ENCODE measurements around the gene DPY19L2.
"Not testable (repeated sequence)": the region's sequence is repeated elsewhere in the genome, so short reads cannot be mapped to it uniquely, and the experiment has no call there.

DPY19L2 gene

GRCh38 chr12:63658501-63658900, 9.8 kb downstream of the DPY19L2 start:
- not testable (repeated sequence) for DNase-seq

DNA sequence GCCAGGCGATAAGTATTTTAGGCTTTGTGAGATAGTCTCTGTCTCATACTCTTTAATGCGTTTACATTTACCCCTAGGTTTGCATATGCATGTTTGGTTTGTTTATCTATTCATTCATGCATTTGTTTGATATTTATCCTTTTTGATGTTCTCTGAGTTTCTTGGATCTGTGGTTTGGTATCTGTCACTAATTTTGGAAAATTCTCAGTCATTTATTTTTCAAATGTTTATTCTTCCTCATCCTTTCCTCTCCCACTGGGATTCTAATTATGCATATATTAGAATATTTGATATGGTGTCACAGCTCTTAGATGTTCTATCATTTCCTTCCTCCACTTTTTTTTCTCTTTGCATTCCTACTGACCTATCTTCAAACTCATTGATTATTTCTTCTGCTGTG, 11.9 kb downstream of the DPY19L2 start:
- DNase-seq = not testable (repeated sequence)

DNA sequence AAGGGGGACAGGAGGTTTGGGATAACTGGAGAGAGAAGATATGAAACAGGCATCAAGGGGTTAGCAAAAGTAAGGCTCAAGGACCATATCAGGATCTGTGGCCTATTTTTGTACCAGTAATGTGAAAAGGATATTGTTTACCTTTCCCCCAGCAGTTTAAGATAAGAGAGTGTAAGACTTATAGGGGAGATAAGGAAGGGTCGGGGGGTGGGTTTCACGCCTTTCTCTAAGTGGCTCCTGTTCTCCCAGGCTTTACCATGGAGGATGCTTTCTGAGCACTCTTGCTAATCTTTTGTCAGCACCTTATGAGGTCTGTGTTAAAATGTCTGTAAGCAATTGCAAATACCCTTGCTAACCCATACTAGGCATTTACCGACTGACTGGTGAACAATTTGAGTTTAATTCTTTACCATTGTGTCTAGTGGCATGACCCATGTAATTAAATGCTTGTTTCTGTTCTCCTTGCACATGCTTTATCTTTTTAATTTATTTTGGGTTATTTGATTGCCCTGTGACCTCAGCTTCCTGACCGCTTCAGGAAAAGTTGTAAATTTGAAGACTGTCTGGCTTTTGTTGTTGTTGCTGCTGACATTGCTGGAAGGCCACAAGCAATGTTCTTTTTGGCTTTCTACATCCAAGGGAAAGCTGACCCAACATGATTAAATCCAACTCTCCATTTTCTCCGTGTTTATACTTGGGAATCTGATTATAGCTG, 12.6 kb downstream of the DPY19L2 start:
- not testable (repeated sequence) for DNase-seq

DNA sequence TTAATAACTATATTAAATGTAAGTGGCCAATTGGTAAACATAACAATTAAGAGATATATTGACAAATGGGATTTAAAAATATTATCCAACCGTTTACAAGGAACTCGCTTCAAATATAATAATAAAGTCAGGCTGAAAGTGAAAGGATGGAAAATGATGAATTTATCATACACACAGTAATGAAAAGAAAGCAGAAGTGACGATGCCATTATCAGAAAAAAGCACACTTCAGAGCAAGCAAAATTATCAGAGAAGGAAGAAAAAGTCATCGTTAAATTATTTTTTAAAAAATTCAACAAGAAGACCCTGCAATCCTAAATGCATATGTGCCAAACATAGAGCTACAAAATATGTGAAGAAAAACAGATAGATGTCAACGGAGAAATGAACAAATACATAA, 13.8 kb downstream of the DPY19L2 start:
- not testable (repeated sequence) for DNase-seq

DNA sequence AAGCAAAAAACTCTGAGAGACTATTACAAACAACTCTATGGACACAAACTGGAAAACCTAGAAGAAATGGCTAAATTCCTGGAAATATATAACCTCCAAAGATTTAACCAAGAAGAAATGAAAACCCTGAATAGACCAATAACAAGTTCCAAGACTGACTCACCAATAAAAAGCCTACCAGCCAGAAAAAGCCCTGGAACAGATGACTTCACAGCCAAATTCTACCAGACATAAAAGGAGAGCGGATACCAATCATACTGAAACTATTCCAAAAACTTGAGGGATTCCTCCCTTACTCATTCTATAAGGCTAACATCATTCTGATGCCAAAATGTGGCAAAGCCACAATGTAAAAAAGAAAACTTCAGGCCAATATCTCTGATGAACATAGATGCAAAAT, 18.8 kb downstream of the DPY19L2 start:
- not testable (repeated sequence) for DNase-seq

DNA sequence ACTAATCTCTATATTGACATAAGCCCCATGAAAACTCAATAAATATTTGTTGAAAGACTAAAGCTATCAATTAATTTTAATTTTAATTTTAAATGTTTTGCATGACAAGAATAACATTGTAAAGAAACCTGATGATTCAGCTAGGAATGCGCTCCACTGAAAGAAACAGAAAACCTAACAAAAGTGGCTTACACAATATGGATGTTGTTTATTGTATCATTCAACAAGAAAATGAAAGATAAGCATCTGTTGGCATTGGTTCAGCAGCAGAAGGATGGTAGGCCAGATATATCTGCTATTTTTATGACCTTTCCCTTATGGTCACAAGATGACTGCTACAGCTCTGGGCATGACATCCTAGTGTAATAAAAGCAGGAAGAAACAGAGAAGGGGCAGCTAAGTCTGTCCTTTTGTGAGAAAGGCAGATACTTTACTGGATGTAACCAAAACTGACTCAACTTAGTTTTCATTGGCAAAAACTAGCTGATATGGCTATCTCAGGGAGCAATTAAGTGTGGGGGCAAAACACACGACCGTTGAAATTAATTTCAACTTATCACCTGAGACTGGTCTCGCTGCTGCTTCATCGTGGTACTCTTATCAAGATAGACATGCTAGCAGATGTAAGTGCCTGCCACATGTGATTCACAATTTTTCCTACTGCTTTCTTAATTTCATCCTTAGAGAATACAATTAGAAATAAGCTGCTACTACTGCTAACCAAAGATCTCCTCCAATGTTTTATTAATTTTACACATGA, 24.7 kb downstream of the DPY19L2 start:
- not testable (repeated sequence) for DNase-seq

GRCh38 chr12:63624258-63624657, 44.0 kb downstream of the DPY19L2 start:
- DNase-seq = not testable (repeated sequence)

- DNase-seq = not testable (repeated sequence)
Measured at GRCh38 chr12:63615544-63615943, 52.7 kb downstream of the DPY19L2 start.

DNA sequence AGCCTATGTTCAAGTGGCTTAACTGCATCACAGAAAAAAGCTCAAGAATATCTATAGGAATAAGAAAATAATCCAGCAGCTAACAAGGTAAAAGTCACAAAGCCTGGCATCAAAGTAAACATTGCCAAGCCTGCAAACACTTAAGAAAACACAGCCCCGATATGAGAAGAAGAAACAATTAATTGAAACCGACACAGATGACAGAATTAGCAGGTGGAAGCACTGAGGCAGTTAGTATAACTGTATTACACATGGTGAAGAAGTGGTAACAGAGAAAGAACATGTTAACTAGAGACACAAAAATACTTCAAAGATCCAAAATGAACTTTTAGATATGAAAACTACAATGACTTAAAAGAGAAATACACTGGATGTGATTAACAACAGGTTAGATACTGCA, 57.0 kb downstream of the DPY19L2 start:
- not testable (repeated sequence) for DNase-seq

DNA sequence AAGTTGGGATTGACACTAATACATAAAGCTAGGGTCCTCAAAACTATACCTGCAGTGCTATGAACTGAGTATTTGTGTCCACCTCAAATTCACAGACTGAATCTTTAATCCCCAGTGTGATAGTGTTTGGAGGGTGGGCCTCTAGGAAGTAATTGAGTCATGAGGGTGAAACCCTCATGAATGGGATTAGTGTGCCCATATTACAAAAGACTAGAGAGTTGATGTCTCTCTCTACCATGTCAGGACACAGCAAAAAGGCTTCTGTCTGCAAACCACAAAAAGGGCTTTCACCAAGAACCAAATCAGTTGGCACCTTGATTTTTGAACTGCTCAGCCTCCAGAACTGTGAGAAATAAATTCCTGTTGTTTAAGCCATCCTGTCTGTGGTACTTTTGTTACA, 59.0 kb downstream of the DPY19L2 start:
- not testable (repeated sequence) for DNase-seq

DNA sequence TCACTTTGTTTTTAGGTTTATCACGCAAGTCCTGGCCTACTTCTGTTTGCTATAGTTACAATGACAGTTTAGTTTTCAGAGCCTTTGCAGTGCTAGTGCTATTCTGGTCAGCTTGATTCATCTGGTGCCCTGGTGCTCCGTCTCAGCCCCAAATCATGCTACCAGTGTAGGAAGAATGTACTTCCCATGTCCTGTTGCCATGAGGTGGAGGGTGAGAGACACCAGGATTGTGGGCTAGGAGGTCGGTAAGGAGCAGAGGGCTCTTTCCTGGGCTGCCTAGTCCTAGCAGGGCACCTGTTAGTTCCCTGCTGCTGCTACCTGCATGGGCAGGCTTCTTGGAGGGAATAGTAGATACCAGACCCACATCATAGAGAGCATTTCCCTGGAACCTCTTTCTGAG, 63.3 kb downstream of the DPY19L2 start:
- DNase-seq = not testable (repeated sequence)

GRCh38 chr12:63594828-63595227, 73.5 kb downstream of the DPY19L2 start:
- DNase-seq = not testable (repeated sequence)

DNA sequence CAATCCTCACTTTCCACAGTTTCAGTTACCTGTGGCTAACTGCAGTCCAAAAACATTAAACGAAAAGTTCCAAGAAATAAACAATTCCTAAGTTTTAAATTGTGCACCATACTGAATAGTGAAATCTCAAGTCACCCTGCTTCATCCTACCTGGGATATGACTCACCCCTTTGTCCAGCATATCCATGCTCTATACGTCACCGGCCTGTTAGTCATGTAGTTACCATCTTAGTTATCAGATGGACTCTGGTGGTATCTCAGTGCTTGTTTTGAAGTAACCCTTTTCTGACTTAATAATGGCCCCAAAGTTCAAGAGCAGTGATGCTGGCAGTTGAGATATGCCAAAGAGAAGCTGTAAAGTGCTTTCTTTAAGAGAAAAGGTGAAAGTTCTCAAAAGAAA, 83.9 kb downstream of the DPY19L2 start:
- not testable (repeated sequence) for DNase-seq

- DNase-seq = not testable (repeated sequence)
Measured at GRCh38 chr12:63583289-63583688, 85.0 kb downstream of the DPY19L2 start.

GRCh38 chr12:63577631-63578030, 90.7 kb downstream of the DPY19L2 start:
- not testable (repeated sequence) for DNase-seq

GRCh38 chr12:63572038-63572437, 96.3 kb downstream of the DPY19L2 start:
- not testable (repeated sequence) for DNase-seq

GRCh38 chr12:63558445-63558844, 109.8 kb downstream of the DPY19L2 start:
- not testable (repeated sequence) for DNase-seq

GRCh38 chr12:63551397-63551796, 116.9 kb downstream of the DPY19L2 start:
- DNase-seq = not testable (repeated sequence)

GRCh38 chr12:63549034-63549433, 119.3 kb downstream of the DPY19L2 start:
- not testable (repeated sequence) for DNase-seq

- DNase-seq = not testable (repeated sequence)
Measured at GRCh38 chr12:63545298-63545916, 122.9 kb downstream of the DPY19L2 start.

DNA sequence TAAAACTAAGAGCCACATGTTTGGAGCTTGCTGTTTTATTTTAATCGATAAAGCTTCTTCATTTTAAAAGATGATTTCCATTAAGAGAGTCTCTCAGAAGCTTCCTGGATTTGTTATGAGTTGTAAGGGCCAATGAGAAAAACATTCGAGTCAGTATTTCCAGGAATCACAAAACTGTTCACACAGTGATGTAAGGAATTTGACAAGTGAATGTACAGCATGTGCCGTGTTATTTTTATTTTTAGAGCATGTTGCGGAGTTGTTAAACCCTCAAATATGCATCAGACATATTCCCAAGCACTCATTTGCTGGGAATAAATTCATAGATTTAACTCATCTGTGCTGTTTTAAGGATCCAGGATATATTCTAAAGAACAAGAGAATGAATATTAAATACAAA, 129.6 kb downstream of the DPY19L2 start:
- not testable (repeated sequence) for DNase-seq

DNA sequence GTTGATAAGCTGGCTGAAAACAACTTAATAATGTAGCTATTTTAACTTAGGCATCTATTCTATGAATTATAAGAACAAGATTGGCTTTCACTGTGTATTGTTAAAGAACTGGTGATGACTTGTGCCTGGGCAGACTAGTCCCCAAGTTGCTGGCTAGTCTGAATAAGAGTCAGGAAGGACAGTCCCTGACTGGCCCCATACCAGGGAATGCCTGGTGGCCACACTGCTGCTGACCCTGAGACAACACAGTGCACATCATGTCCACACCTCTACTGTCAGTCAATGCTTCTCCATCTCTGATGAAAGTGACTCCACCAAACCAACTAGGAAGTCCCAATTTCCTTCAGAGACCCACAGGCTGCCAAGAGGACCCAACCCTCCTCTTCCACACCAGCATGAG, 130.5 kb downstream of the DPY19L2 start:
- not testable (repeated sequence) for DNase-seq

- not testable (repeated sequence) for DNase-seq
Measured at GRCh38 chr12:63529641-63530040, 138.7 kb downstream of the DPY19L2 start.

DNA sequence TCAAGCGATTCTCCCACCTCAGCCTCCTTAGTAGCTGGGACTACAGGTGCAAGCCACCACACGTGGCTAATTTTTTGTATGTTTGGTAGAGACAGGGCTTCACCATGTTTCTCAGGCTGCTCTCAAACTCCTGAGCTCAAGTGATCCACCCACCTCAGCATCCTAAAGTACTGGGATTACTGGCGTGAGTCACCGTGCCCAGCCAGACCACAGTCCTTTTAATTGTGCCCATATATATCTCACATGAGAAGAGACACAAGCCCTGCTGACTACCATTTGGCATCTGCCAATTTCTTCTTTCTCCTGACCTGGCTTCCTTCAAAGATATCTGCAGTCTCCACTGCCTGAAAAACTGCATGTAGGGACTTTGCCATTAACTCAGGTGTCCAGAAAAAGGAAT, 142.5 kb downstream of the DPY19L2 start:
- DNase-seq = no peak
